NB4 (cell line): ENCODE measurements around the gene KCNIP4.

Source experiments
- DNase-seq: peaks from one replicate; pipeline ENCODE4 v3.0.0; 2010; ENCODE audit warnings: low read depth
- H3K4me3 ChIP-seq: one replicate; pipeline ENCODE4 v1.5.1; 2011; ENCODE audit warnings: mild to moderate bottlenecking, low read depth, low read length, moderate library complexity
- CTCF ChIP-seq: IDR thresholded peaks from one replicate; pipeline ENCODE4 v1.5.1; 2012; ENCODE audit warnings: low read depth, low read length
- MAX ChIP-seq: IDR thresholded peaks from 2 replicates; pipeline ENCODE4 v1.6.1; 2011; ENCODE audit warnings: low read depth, low read length
- MYC ChIP-seq: IDR thresholded peaks from 2 replicates; pipeline ENCODE4 v1.6.1; 2011; ENCODE audit warnings: low read depth, low read length
- POLR2A ChIP-seq: IDR thresholded peaks from 2 replicates; pipeline ENCODE4 v1.6.1; 2011; ENCODE audit warnings: mild to moderate bottlenecking; ENCODE audit not compliant: insufficient read length; ENCODE audit errors: extremely low read depth

The KCNIP4 gene

GRCh38 chr4:21203416-21203815, 745.2 kb downstream of the KCNIP4 start:
- H3K4me3 ChIP-seq: no peak overlapping the region
- TF ChIP-seq MYC: no peak
- TF ChIP-seq MAX: no peak
- no peak for DNase-seq

GRCh38 chr4:21202959-21203358, 745.6 kb downstream of the KCNIP4 start:
- H3K4me3 ChIP-seq: no peak overlapping the region
- DNase-seq: no peak
- no peak for TF ChIP-seq POLR2A
- TF ChIP-seq MAX: no peak
- no peak for TF ChIP-seq MYC
- no peak for TF ChIP-seq CTCF

- H3K4me3 ChIP-seq: no peak overlapping the region
- TF ChIP-seq MYC (no peak), CTCF (no peak), POLR2A (no peak), MAX (no peak)
- DNase-seq: no peak
These were observed 749.9 kb downstream of the KCNIP4 start for GRCh38 chr4:21198683-21199082.

- H3K4me3 ChIP-seq: no peak overlapping the region
- TF ChIP-seq POLR2A (no peak), MYC (no peak), CTCF (no peak), MAX (no peak)
- DNase-seq: no peak
These were observed 752.9 kb downstream of the KCNIP4 start for GRCh38 chr4:21195682-21196081.

- DNase-seq: no peak
- H3K4me3 ChIP-seq: no peak overlapping the region
- TF ChIP-seq POLR2A (no peak), MYC (no peak), CTCF (no peak), MAX (no peak)
These were observed 756.2 kb downstream of the KCNIP4 start for GRCh38 chr4:21192367-21192766.

- H3K4me3 ChIP-seq: no peak overlapping the region
- TF ChIP-seq CTCF: no peak
- DNase-seq: no peak
These were observed 757.3 kb downstream of the KCNIP4 start for GRCh38 chr4:21191317-21191716.

- no peak for DNase-seq
- no peak for TF ChIP-seq POLR2A
- TF ChIP-seq MYC: no peak
- no peak for TF ChIP-seq MAX
- TF ChIP-seq CTCF: no peak
- H3K4me3 ChIP-seq: no peak overlapping the region
These were observed 763.8 kb downstream of the KCNIP4 start for GRCh38 chr4:21184788-21185187.
